Endothelial cell of hepatic sinusoid (primary cell): Measurements from ENCODE around the gene ATRAID.
"Not testable (repeated sequence)": the region's sequence is repeated elsewhere in the genome, so short reads cannot be mapped to it uniquely, and the experiment has no call there.

Source experiments
- in situ Hi-C: cut with HindIII; loops from 2 replicates; pipeline ENCODE4 v1.10.0; 2017; ENCODE audit warnings: low sequenced_read_pairs

The ATRAID gene, protein sequence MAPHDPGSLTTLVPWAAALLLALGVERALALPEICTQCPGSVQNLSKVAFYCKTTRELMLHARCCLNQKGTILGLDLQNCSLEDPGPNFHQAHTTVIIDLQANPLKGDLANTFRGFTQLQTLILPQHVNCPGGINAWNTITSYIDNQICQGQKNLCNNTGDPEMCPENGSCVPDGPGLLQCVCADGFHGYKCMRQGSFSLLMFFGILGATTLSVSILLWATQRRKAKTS

DNA sequence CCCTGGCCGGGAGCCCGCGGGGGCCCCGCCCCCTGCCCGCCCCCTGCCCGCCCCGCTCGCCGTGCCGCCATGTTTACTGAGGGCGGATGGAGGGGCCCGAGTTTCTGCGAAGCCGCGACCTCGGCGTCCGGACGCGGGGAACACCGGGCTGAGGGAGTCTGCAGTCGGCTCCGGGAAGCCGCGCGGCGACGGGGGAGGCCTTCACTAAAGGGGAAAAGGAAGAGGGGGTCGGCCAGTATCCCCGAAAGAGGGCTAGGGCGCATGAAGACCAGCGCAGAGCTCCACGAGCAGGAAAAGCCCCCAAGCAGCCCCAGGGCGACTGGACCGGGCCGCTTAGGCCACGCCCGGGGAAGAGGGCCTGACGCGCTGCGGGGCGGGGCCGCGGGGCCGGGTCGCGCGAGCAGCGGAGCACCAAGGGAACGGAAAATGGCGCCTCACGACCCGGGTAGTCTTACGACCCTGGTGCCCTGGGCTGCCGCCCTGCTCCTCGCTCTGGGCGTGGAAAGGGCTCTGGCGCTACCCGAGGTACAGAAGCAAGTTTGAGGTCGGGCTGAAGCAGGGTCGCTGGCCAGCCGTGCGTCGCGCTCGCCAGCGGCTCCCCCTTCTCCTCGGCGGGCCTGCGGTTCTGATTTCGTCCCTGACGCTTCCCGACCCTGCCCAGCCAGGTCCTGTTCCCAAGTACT is at the start of gene ATRAID, which contains the start of gene SLC5A6:
TSS of gene ATRAID (plus strand) at position 99 of the 683 bp plus-strand sequence. CDS start at position 427, 328 bp downstream.
TSS of gene SLC5A6 (minus strand) at position 326 of the 683 bp plus-strand sequence. CDS start 4,618 bp downstream, outside the sequence.
- in situ Hi-C loops: no loop called here

GRCh38 chr2:27162151-27163121 is 49.4 kb upstream of the ATRAID start:
- in situ Hi-C loops: no loop called here

DNA sequence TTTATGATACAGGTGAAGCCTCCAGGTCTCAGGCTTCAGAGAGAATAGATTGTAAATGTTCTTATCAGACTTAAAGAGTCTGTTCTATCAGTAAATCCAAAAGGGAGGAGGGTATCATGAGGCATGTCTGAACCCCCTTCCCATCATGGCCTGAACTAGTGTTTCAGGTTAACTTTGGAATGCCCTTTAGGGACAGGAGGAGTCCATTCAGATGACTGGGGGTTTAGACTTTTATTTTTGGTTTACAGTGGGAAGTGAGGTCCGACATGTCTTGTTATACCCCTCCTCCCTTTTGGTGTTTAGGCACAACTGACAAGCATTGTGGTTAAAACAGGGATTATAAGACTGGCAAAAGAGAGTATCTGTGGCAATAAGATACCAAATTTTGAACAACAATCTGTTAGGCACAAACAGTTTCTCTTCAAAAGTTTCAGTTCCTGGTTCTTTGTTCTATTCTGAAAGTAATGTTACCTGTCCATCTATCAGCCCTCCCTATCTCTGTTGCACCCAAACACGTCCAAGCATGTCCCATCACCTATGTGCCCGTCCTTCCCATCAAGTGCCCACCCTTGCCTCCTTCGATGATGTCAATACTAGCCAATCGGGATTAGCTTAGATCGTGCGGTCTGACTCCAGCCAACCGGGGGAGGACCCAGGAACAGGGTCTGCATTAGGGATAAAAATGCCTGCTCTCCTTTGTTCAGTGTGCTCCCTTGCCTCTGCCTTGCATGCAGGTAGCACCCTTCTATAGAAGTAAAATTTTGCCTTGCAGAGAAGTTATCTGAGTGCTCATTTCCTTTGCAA is 46.7 kb upstream of the ATRAID start:
- in situ Hi-C loops: loop anchor here (5.0 kb wide), 2 partner anchors 38 to 82 kb away; no protein-coding TSS in a partner anchor

- in situ Hi-C loops: no loop called here
These were observed 41.1 kb upstream of the ATRAID start for GRCh38 chr2:27170581-27171337.

DNA sequence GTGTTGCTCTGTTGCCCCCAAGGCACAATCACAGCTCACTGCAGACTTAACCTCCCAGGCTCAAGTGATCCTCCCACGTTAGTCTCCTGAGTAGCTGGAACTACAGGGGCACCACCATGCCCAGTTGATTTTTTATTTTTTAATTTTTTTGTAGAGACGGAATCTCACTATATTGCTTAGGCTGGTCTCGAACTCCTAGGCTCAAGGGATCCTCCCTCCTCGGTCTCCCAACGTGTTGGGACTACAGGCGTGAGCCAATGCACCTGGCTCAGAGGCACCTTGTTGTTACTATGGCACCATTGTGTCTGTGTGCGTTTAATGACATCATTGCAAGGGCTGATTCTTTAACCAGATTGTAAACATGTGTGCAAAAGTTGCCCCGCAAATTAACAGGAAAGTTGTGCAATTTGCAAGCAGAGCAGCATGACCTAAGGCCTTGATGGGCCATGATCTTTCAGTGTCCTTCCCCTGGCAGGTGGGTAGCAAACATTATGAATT is 40.4 kb upstream of the ATRAID start:
- in situ Hi-C loops: no loop called here

DNA sequence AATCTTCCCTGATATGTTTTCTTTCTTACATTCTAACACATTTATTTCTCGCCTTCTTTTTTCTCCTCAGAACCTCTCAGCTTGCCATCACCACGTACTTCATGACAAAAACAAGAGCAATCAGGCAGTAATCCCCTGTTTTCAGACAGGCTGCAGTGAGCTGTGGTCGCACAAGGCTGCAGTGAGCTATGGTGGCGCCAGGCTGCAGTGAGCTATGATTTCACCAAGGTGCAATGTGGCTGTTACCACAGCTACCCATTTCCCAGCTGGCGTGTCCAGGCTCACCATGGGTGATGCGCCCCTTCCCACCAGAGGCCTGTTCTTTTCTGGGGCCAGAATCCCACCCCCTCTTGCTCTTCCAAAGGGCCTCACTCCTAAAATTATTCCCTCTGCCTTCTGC is 37.2 kb upstream of the ATRAID start:
- in situ Hi-C loops: no loop called here

GRCh38 chr2:27175330-27175729 is 36.5 kb upstream of the ATRAID start:
- in situ Hi-C loops: no loop called here

DNA sequence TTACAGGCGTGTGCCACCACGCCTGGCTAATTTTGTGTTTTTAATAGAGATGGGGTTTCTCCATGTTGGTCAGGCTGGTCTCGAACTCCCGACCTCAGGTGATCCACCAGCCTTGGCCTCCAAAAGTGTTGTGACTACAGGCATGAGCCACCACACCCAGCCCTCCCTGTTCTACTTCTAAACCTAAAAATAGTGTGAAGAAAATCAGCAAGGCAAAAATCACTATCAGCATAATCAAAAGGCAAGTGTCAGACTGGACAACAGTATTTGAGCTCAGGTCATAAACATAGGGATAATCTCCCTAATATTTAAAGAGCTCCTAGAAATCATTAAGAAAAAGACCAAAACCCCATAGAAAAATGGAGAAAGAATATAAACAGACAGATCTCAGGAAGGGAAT is 36.1 kb upstream of the ATRAID start:
- in situ Hi-C loops: not testable (repeated sequence)

- in situ Hi-C loops: no loop called here
These were observed 34.1 kb upstream of the ATRAID start for GRCh38 chr2:27177441-27178351.

DNA sequence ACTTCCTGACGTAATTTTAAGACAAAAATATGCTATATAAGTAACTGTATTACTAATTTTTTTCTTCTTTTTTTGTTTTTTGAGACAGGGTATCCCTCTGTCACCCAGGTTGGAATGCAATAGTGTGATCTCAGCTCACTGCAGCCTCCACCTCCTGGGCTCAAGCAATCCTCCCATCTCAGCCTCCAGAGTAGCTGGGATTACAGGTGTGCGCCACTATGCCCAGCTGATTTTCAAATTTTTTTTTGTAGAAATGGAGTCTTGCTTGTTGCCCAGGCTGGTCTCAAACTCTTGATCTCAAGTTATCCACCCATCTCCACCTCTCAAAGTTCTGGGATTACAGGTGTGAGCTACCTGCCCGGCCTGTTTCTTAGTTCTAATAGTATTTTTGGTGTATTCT is 33.4 kb upstream of the ATRAID start:
- in situ Hi-C loops: no loop called here

- in situ Hi-C loops: no loop called here
These were observed 32.4 kb upstream of the ATRAID start for GRCh38 chr2:27179344-27180000.

- in situ Hi-C loops: no loop called here
These were observed 29.5 kb upstream of the ATRAID start for GRCh38 chr2:27182346-27182745.

GRCh38 chr2:27184115-27184514 is 27.7 kb upstream of the ATRAID start:
- in situ Hi-C loops: no loop called here

- in situ Hi-C loops: no loop called here
These were observed 26.4 kb upstream of the ATRAID start for GRCh38 chr2:27185331-27186026.

DNA sequence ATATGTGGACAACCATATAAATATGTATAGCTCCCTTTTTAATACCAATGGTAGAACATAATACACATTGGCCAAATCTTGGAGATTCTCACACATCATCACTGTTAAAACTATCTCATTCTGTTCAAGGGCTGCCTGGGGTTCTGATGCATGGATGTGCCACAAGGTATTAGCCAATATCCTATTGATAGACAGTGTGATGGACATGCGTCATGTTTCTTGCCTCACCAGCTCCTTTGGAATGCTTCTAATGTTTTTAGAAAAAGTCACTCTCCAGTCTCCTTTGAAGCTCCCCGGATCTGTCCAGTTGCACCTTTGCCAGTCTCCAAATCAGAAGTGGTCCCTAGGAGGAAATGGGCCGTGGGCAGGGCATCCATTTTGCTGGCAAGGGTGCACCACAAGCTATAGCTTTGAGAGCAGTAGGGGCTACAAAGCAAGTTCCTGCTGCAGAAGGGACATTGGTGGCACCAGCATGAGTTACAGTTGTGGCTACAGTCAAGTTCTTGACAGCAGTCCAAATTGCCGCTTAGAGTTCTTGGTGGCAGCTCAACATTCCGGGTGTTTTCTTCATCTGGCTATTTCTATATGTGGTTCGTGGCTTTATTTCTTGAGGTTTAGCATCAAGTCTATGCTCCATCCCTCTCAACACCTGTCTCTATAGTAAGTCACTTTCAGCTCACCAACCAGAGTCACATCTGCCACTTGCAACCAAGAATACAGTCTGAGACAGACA is 25.1 kb upstream of the ATRAID start:
- in situ Hi-C loops: no loop called here

GRCh38 chr2:27189989-27190388 is 21.9 kb upstream of the ATRAID start:
- in situ Hi-C loops: no loop called here
